ENCODE results near the gene SAMD4B. TPM values are rescaled to one million over a fixed set of nuclear protein-coding genes. Genes with fewer than 3 reads are reported as not detected.
A peak's percentile ranks its signal among the peaks of the same experiment; 100 is the strongest.

SAMD4B gene
- total and polyA plus RNA-seq, 2 donors (not counting 1 experiment from before 2014, with no cell fraction given) = 33.0 to 39.1 TPM

DNA sequence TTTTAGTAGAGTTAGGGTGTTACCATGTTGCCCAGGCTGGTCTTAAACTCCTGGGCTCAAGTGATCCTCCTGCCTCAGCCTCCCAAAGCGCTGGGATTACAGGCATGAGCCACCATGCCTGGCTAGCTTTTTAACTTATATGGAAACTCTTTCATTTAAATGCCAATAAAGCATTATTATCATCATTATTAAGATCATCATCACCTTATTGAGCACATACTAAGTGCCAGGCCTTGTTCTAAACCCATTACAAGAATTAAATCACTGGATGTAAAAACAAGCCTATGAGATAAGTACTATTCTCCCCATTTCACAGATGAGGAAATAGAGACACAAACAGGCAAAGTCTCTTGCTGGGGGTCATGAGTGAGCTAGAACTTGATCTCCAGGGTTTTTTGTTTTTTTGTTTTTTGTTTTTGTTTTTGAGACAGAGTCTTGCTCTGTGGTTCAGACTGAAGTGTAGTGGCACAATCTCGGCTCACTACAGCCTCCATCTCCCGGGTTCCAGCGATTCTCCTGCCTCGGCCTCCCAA, 7.7 kb upstream of the SAMD4B start:
- Histone ChIP-seq H3K79me2 (ENCODE audit: control insufficient read depth, insufficient read depth, low read length) (no peaks in the 10 kb centered on the region), H3K4me3 (replicated peaks in 1 of 4; ENCODE audit: control extremely low read depth in 1 of 4, insufficient read depth in 1 of 4, low read depth in 3 of 4, low read length in 4 of 4) (no peak overlapping the region), H3K9ac (ENCODE audit: insufficient read depth, low read length) (no peak overlapping the region), H3K4me1 (ENCODE audit: control insufficient read depth, extremely low read depth, insufficient read depth, low read length) (peaks cover 2% of the 10 kb centered on the region), H4K20me1 (ENCODE audit: control insufficient read depth, extremely low read depth, insufficient read depth, low read length) (no peaks in the 10 kb centered on the region), H3K36me3 (ENCODE audit: control insufficient read depth, insufficient read depth, low read length) (no peaks in the 10 kb centered on the region), H2AFZ (ENCODE audit: low read length) (no peak overlapping the region), H3K27me3 (ENCODE audit: control insufficient read depth, insufficient read depth, low read length) (no peaks in the 10 kb centered on the region), H3K27ac (ENCODE audit: insufficient read depth, low read length) (no peak overlapping the region), H3K9me3 (ENCODE audit: control insufficient read depth, insufficient read depth, low read depth, low read length) (no peaks in the 10 kb centered on the region), H3K4me2 (ENCODE audit: extremely low read depth, insufficient read depth, low read length) (no peak overlapping the region)
- no peak for TF ChIP-seq EZH2 (IDR thresholded peaks at IDR 0.05; ENCODE audit: low read length, missing control alignments)
- TF ChIP-seq, protein P1, sequence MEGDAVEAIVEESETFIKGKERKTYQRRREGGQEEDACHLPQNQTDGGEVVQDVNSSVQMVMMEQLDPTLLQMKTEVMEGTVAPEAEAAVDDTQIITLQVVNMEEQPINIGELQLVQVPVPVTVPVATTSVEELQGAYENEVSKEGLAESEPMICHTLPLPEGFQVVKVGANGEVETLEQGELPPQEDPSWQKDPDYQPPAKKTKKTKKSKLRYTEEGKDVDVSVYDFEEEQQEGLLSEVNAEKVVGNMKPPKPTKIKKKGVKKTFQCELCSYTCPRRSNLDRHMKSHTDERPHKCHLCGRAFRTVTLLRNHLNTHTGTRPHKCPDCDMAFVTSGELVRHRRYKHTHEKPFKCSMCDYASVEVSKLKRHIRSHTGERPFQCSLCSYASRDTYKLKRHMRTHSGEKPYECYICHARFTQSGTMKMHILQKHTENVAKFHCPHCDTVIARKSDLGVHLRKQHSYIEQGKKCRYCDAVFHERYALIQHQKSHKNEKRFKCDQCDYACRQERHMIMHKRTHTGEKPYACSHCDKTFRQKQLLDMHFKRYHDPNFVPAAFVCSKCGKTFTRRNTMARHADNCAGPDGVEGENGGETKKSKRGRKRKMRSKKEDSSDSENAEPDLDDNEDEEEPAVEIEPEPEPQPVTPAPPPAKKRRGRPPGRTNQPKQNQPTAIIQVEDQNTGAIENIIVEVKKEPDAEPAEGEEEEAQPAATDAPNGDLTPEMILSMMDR (conservative IDR thresholded peaks at IDR 0.05 in 1 of 2, IDR thresholded peaks at IDR 0.05 in 1 of 2; ENCODE audit: low read depth in 1 of 2, low read length in 2 of 2) = no peak
- no peak for DNase-seq (ENCODE audit: low read depth in 2 of 2)

DNA sequence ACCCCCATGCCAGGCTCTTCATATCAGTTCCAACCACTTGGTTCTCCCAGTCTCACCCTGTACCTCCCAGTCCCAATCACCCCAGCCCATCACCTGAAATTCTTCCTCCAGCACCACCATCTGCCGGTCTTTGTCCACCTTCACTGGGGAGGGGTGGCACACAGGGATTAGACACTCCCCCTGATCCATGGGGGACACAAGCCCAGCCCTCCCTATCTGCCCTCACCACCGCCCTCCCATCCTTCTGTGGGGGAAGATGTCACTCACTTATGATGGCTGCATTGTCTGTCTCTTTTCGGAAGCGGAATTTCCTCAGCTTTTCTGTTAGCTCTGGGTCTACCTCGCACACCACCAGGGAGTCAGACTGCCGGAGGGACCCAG, 7.1 kb upstream of the SAMD4B start:
- TF ChIP-seq, protein P1 (conservative IDR thresholded peaks at IDR 0.05 in 1 of 2, IDR thresholded peaks at IDR 0.05 in 1 of 2; ENCODE audit: low read depth in 1 of 2, low read length in 2 of 2) = no peak
- no peak for TF ChIP-seq EZH2 (IDR thresholded peaks at IDR 0.05; ENCODE audit: low read length, missing control alignments)
- no peak overlapping the region for H3K4me2 ChIP-seq (ENCODE audit: extremely low read depth, insufficient read depth, low read length)
- no peaks in the 10 kb centered on the region for H3K36me3 ChIP-seq (ENCODE audit: control insufficient read depth, insufficient read depth, low read length)
- H3K9ac ChIP-seq (ENCODE audit: insufficient read depth, low read length) = no peak overlapping the region
- peaks cover 2% of the 10 kb centered on the region for H3K4me1 ChIP-seq (ENCODE audit: control insufficient read depth, extremely low read depth, insufficient read depth, low read length)
- no peak overlapping the region for H3K27ac ChIP-seq (ENCODE audit: insufficient read depth, low read length)
- peak overlapping the region in 1 of 4 experiments; percentile 19 for H3K4me3 ChIP-seq (replicated peaks in 1 of 4; ENCODE audit: control extremely low read depth in 1 of 4, insufficient read depth in 1 of 4, low read depth in 3 of 4, low read length in 4 of 4)
- no peaks in the 10 kb centered on the region for H3K27me3 ChIP-seq (ENCODE audit: control insufficient read depth, insufficient read depth, low read length)
- H3K9me3 ChIP-seq (ENCODE audit: control insufficient read depth, insufficient read depth, low read depth, low read length) = no peaks in the 10 kb centered on the region
- no peaks in the 10 kb centered on the region for H3K79me2 ChIP-seq (ENCODE audit: control insufficient read depth, insufficient read depth, low read length)
- DNase-seq (ENCODE audit: low read depth in 2 of 2) = no peak
- no peaks in the 10 kb centered on the region for H4K20me1 ChIP-seq (ENCODE audit: control insufficient read depth, extremely low read depth, insufficient read depth, low read length)
- peak overlapping the region; percentile 39 for H2AFZ ChIP-seq (ENCODE audit: low read length)

DNA sequence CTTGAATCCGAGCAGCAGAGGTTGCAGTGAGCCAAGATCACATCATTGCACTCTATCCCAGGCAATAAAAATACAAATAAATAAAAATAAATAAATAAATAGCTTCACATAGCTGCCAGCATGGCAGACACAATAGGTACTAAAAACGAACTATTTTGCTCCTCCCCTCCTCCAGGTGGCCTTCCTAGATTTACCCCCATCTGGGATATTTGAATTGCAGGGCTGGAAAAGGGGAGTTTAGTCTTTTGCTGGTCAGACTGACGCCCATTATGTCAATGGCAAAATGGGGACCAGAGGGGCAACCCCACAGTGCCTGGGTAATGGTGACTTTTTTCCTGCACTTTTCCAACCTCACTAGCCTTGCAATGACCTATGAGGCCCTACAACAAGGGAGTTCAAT, 5.7 kb upstream of the SAMD4B start:
- Histone ChIP-seq H3K4me2 (ENCODE audit: extremely low read depth, insufficient read depth, low read length) (no peak overlapping the region), H4K20me1 (ENCODE audit: control insufficient read depth, extremely low read depth, insufficient read depth, low read length) (no peaks in the 10 kb centered on the region), H3K27me3 (ENCODE audit: control insufficient read depth, insufficient read depth, low read length) (no peaks in the 10 kb centered on the region), H3K4me1 (ENCODE audit: control insufficient read depth, extremely low read depth, insufficient read depth, low read length) (peaks cover 4% of the 10 kb centered on the region), H3K9ac (ENCODE audit: insufficient read depth, low read length) (no peak overlapping the region), H3K4me3 (replicated peaks in 1 of 4; ENCODE audit: control extremely low read depth in 1 of 4, insufficient read depth in 1 of 4, low read depth in 3 of 4, low read length in 4 of 4) (no peak overlapping the region), H2AFZ (ENCODE audit: low read length) (no peak overlapping the region), H3K79me2 (ENCODE audit: control insufficient read depth, insufficient read depth, low read length) (peaks cover 3% of the 10 kb centered on the region), H3K9me3 (ENCODE audit: control insufficient read depth, insufficient read depth, low read depth, low read length) (no peaks in the 10 kb centered on the region), H3K27ac (ENCODE audit: insufficient read depth, low read length) (no peak overlapping the region), H3K36me3 (ENCODE audit: control insufficient read depth, insufficient read depth, low read length) (no peaks in the 10 kb centered on the region)
- no peak for DNase-seq (ENCODE audit: low read depth in 2 of 2)
- TF ChIP-seq, protein P1 (conservative IDR thresholded peaks at IDR 0.05 in 1 of 2, IDR thresholded peaks at IDR 0.05 in 1 of 2; ENCODE audit: low read depth in 1 of 2, low read length in 2 of 2) = no peak
- no peak for TF ChIP-seq EZH2 (IDR thresholded peaks at IDR 0.05; ENCODE audit: low read length, missing control alignments)

All from fibroblast of lung (primary cell).